ENCODE measurements around the gene KIAA0040. TPM values are rescaled to one million over a fixed set of nuclear protein-coding genes. Genes with fewer than 3 reads are reported as not detected.

The KIAA0040 gene
- total and polyA plus RNA-seq, 3 donors from 2014 or later: 5.8 to 10.3 (median 8.2) TPM

- no peaks in the 10 kb centered on the region for H3K36me3 ChIP-seq (ENCODE audit: low read depth, missing control alignments)
- H3K4me3 ChIP-seq: no peak overlapping the region
- H3K27ac ChIP-seq: no peak overlapping the region
- no peaks in the 10 kb centered on the region for H3K27me3 ChIP-seq
- no peak for TF ChIP-seq POLR2A (IDR thresholded peaks at IDR 0.05)
- TF ChIP-seq CTCF (IDR thresholded peaks at IDR 0.05): no peak
- H3K4me1 ChIP-seq: no peaks in the 10 kb centered on the region
- intact Hi-C loops (cut with DNase I; ENCODE audit: low total_unique reads): no loop called here
- H3K9me3 ChIP-seq: no peaks in the 10 kb centered on the region
- DNase-seq: no peak
Observed at GRCh38 chr1:175206687-175207086, 14.1 kb upstream of the KIAA0040 start.

GRCh38 chr1:175204330-175204729 is 11.8 kb upstream of the KIAA0040 start:
- Histone ChIP-seq H3K4me1 (peaks cover 4% of the 10 kb centered on the region), H3K4me3 (no peak overlapping the region), H3K27me3 (no peaks in the 10 kb centered on the region), H3K27ac (no peak overlapping the region), H3K36me3 (ENCODE audit: low read depth, missing control alignments) (no peaks in the 10 kb centered on the region), H3K9me3 (no peaks in the 10 kb centered on the region)
- intact Hi-C loops (cut with DNase I; ENCODE audit: low total_unique reads): no loop called here
- TF ChIP-seq CTCF (IDR thresholded peaks at IDR 0.05) (no peak), POLR2A (IDR thresholded peaks at IDR 0.05) (no peak)
- no peak for DNase-seq
- 48 to 49% methylated on average over 2 of the region's 2 CpGs for WGBS, 2 donors

GRCh38 chr1:175203570-175204068 is 11.0 kb upstream of the KIAA0040 start:
- H3K4me1 ChIP-seq: peaks cover 4% of the 10 kb centered on the region
- no peaks in the 10 kb centered on the region for H3K9me3 ChIP-seq
- H3K27me3 ChIP-seq: no peaks in the 10 kb centered on the region
- intact Hi-C loops (cut with DNase I; ENCODE audit: low total_unique reads): no loop called here
- H3K4me3 ChIP-seq: no peak overlapping the region
- TF ChIP-seq POLR2A (IDR thresholded peaks at IDR 0.05) (no peak), CTCF (IDR thresholded peaks at IDR 0.05) (no peak)
- H3K36me3 ChIP-seq (ENCODE audit: low read depth, missing control alignments): no peaks in the 10 kb centered on the region
- 86 to 95% methylated on average over 5 of the region's 5 CpGs for WGBS, 2 donors
- H3K27ac ChIP-seq: no peak overlapping the region
- no peak for DNase-seq

GRCh38 chr1:175200678-175201521 is 8.3 kb upstream of the KIAA0040 start:
- peaks cover 4% of the 10 kb centered on the region for H3K4me1 ChIP-seq
- H3K27ac ChIP-seq: peak overlapping the region; percentile 24 to 54
- H3K4me3 ChIP-seq: no peak overlapping the region
- no peaks in the 10 kb centered on the region for H3K9me3 ChIP-seq
- no peaks in the 10 kb centered on the region for H3K36me3 ChIP-seq (ENCODE audit: low read depth, missing control alignments)
- TF ChIP-seq POLR2A (IDR thresholded peaks at IDR 0.05) (no peak), CTCF (IDR thresholded peaks at IDR 0.05) (no peak)
- WGBS, 2 donors: 36 to 37% methylated on average over 7 of the region's 7 CpGs
- H3K27me3 ChIP-seq: no peaks in the 10 kb centered on the region
- peak; percentile 40 for DNase-seq
- intact Hi-C loops (cut with DNase I; ENCODE audit: low total_unique reads): no loop called here

GRCh38 chr1:175198332-175198731 is 5.8 kb upstream of the KIAA0040 start:
- no peak for TF ChIP-seq CTCF (IDR thresholded peaks at IDR 0.05)
- TF ChIP-seq POLR2A (IDR thresholded peaks at IDR 0.05): no peak
- H3K4me3 ChIP-seq: no peak overlapping the region
- H3K9me3 ChIP-seq: no peaks in the 10 kb centered on the region
- no peaks in the 10 kb centered on the region for H3K36me3 ChIP-seq (ENCODE audit: low read depth, missing control alignments)
- intact Hi-C loops (cut with DNase I; ENCODE audit: low total_unique reads): no loop called here
- H3K4me1 ChIP-seq: peaks cover 6% of the 10 kb centered on the region
- no peak for DNase-seq
- H3K27me3 ChIP-seq: no peaks in the 10 kb centered on the region
- H3K27ac ChIP-seq: no peak overlapping the region
